Measurements from ENCODE around the gene RASGRP1. TPM values are rescaled to one million over a fixed set of nuclear protein-coding genes. Genes with fewer than 3 reads are reported as not detected.

The RASGRP1 gene
- total RNA-seq, 1 donor from 2014 or later, result 224 TPM

DNA sequence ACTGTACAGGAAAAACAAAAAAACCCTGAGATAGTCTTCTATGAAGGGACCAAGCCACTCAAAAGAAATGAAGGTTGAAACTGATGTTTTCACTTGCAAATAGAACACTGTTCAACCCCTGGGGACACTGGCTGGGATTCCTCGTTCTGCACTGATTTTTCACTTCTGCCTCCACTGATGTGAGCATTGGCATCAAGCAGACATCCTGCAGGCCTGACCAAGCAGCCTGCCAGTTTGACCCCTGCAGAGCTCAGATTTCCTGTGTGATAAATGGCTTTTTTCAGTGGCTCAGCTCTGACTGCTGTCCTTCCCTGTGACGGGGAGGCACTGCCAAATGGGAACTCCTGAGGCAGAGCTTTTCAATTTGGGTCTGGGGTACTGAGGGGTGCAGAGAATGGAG, 50.0 kb downstream of the RASGRP1 start:
- intact Hi-C loops (cut with micrococcal nuclease), result no loop called here

DNA sequence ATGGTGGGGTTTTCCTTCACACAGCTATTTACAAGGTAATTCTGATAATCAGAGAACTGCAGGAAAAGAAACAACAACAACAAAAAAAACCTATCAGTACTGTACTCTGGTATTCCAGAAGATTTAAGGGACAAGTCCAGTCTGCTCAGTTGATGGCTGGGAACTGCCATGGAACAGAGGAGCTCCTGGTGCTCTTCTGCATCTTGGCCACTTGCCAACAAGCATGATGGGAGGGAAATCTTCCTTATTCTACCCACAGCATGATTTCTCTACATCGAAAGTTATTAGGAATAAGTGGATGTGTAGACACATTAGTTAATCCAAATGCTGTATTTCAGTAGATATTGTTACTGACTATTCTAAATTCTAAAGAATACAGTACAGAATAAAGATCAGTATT, 51.7 kb downstream of the RASGRP1 start:
- intact Hi-C loops (cut with micrococcal nuclease), result no loop called here

DNA sequence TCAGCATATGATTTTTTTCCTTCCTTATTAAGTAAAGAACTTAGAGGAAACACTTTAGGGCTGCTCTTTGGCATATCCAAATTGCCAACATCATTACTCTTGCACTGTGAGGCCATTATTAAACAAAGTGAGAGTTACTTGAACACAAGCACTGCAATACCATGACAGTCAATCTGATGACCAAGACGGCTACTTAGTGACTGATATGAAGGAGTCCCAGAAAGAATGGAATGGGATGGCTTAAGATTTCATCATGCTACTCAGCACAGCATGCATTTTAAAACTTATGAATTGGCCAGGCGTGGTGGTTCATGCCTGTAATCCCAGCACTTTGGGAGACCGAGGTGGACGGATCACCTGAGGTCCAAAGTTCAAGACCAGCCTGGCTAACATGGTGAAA, 55.5 kb downstream of the RASGRP1 start:
- intact Hi-C loops (cut with micrococcal nuclease), result loop anchor here (1.0 to 2.0 kb wide), 2 partner anchors 18 to 21 kb away; no protein-coding TSS in a partner anchor

DNA sequence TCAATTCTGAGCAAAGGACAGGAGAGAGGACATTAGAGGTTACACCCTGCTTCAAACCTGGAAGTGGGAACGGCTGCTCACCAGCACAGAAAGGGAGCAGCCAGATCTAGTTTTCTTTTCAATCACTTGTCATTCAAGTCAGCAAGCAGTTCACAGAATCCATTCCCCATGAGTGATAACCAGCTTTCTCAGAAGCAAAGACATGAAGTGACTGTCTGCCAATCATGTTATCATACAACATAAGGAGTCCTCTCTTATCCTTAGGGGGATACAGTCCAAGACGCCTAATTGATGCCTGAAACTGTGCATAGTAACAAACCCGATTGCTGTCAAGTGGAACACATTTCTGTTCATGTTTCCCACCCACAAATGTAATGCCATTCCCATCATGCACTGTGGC, 56.0 kb downstream of the RASGRP1 start:
- intact Hi-C loops (cut with micrococcal nuclease), result loop anchor here (1.0 to 2.0 kb wide), 4 partner anchors 18 to 182 kb away; no protein-coding TSS in a partner anchor

DNA sequence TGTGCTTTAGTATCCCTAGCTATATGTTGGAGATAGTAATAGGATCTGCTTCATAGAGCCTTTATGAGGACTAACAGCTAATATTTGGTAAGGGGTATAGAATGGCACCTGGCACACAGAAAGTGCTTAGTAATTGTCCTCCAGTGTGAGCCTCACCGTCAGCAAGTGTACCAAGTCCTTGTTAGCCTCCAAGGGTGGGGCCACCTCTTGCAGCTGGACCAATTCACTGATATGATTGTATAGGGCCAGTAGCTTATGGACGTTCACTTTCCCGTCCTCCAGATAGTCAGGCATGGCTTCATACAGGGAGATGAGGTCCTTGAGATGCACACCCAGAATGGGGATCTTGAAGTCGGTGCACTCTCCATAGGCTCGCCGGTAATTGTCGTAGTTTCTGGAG, 57.0 kb downstream of the RASGRP1 start:
- intact Hi-C loops (cut with micrococcal nuclease), result no loop called here

DNA sequence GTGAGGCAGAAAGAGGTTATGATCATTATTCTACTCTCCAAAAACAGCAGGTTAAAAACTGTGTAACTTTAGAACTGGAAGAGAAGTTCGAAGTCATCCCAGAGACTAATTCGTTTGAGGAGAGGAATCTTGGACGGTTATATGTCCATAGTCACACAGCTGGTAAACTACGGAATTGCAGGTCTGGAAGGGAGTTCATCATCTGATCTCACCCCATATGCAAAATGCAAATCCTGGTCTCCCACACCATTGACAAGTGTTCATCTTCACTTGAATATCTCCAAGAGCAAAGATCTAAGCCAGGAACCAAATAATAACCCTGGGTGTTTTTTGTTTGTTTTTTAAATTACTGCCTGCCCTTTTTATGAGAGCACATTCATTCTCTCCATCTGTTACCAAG, 57.6 kb downstream of the RASGRP1 start:
- intact Hi-C loops (cut with micrococcal nuclease), result no loop called here

DNA sequence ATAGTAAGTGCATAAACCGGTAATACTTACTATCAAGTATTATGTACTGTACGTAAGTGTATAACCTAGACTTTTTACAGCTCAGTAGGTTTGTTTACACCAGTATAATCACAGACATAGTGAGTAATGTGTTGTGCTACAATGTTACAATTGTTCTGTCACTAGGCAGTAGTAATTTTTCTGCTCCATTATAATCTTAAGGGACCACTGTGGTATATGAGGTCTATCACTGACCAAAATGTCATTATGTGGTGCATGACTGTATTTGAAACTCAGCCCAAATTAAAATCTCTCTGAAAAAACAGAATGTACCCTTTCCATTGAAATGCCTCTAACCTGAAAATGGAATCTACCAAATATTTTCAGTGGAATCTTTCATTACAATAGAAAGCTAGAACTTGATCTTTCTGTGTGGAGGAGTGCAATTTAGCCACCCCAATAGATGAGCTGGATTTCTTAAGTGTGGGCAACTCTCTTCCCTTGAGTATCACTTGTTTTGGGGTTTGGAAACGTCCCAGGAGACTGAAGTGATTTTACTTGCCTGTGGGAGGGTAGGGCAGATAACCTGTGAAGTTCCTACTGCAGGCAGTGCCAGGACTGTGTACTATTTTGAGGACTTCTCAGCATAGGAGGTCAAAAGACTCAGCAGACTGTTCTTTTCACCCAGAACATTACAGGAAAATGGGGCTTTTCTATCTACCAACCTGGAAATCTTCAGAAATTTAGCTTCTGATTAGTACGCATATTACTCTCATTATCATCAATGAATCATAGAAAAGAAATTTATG, 59.7 kb downstream of the RASGRP1 start:
- intact Hi-C loops (cut with micrococcal nuclease), result loop anchor here (2.0 kb wide), 1 partner anchor 16 kb away; no protein-coding TSS in a partner anchor

DNA sequence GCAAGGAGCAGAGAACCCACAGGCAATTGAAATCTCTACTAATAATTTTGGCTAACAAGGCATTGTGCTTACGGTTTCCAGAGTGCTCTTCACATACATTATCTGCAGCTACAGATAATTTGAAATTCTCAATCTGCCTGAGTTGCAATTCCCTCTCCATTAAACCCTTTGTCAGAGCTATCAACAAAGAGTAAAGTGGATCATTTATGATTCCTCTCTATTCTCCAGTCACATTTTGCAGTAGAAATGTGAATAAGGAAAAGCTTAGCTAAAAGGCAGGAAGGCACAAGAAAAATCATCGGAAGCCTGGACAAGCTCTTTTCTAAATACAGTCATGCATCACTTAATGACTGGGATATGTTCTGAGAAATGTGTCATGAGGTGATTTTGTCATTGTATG, 61.1 kb downstream of the RASGRP1 start:
- intact Hi-C loops (cut with micrococcal nuclease), result no loop called here

DNA sequence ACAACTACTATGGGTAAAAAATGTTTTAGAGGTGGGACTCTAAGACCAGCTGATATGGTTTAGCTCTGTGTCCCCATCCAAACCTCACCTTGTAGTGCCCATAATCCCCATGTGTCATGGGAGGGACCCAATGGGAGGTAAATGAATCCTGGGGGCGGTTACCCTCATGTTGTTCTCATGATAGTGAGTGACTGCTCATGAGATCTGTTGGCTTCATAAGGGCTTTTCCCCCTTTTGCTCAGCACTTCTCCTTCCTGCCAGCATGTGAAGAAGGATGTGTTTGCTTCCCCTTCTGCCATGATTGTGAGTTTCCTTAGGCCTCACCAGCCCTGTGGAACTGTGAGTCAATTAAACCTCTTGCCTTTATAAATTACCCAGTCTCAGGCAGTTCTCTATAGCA, 65.0 kb downstream of the RASGRP1 start:
- intact Hi-C loops (cut with micrococcal nuclease), result loop anchor here (1.0 kb wide), 1 partner anchor 8 kb away; no protein-coding TSS in a partner anchor

DNA sequence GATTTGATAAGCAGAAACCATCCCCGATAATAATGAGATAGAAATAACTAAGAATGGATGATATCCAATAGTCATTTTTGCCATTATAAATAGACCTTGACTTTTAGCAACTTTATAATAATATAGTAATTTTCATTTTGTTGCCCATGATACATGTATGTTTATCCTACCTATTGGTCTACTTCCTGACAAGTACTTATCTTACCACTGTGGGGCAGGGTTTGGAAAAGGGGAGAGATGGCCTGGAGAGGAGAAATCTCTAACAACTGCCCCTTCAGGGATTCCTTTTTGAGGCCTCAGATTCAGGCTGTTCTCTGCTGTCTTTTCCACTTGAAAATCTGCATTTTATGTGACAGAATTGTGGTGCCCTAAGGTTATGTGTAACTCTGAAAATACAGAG, 68.5 kb downstream of the RASGRP1 start:
- intact Hi-C loops (cut with micrococcal nuclease), result no loop called here

DNA sequence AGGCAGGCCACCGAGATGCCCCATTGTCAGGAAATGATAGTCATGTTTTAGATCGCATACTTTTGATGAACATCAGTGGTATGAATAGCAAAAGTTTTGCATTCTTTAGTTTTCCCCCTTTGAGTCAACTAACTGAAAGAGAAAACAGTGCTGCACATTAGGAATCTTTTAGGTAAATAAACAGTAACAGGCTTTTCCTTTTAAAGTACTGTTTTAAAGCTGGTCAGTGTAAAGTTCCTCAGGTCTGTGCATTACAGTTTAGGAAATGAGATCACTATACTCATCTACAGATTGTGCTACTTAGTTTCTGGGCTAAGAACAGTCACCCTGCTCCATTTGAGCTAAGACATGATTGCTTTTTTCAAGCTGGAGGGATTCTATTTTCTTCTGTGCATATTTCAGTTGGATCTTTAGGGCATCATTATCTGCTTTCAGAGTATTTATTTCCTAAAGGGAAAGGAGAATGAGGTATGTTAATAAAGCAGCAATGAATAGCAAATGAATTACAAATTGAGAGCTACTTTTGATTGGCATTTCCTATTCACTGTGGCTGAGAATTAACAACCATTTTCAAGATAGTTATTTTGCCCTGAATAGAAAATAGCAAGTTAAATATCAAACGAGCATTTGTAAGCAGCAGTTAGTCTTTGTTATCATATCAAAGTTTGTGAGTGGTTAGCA, 74.2 kb downstream of the RASGRP1 start:
- intact Hi-C loops (cut with micrococcal nuclease), result loop anchor here (2.0 kb wide), 1 partner anchor 18 kb away; no protein-coding TSS in a partner anchor

DNA sequence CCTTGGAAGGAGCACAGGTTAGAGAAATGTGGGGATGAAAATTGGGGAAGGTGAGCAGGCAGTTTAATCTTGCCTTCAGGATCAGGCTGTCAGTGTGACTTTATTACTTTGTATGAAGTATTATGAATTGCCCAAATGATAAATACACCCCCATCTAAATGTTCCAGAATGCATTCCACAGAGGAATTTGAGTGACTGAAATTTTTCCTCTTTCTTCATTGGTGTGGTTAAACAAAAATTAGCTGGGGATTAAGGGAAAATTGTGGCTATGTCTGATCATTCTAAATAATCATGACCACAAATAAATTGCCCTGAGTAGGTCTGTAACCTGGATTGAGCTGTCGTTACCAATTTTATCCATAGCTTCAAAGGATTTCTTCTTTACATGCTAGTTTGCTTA, 77.2 kb downstream of the RASGRP1 start:
- intact Hi-C loops (cut with micrococcal nuclease), result loop anchor here (1.0 to 5.0 kb wide), 4 partner anchors 35 to 209 kb away; no protein-coding TSS in a partner anchor

DNA sequence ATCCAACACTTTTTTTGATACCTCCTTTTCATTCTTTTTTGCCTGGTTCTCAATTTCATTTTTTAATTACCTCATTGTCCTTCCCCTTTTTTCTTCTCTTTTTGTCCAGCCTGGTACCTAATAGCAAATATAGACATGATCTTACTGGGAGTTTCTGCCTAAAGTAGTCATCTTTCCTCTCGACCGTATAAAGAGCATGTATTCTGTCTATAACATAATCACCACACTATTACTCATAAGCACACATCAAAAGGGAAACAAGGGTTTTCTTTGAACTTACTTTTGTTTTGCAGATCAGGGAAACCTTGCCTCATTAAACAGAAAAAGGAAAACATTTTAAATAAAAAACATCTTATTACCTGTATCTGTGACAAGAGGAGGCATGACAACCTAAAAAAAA, 77.7 kb downstream of the RASGRP1 start:
- intact Hi-C loops (cut with micrococcal nuclease), result loop anchor here (1.0 to 5.0 kb wide), 4 partner anchors 35 to 209 kb away; no protein-coding TSS in a partner anchor

DNA sequence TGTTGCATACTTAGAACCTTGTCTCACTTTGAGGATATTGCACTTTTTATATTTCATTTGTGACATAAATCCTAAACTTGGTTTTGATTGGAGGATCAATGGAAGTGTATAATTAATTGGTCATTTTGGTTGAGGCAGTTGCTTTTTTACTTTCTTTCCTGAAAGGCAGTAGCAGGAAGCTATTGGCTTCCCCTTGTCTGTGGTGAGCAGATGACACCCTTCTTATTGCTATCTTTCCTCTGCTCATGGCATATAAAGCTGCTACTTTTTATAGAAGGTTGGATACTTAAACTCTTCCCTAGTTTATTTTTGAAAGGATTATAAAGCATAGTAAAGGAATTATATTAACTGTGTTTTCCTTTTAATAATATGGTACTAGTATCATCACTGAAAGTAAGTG, 82.0 kb downstream of the RASGRP1 start:
- intact Hi-C loops (cut with micrococcal nuclease), result no loop called here

DNA sequence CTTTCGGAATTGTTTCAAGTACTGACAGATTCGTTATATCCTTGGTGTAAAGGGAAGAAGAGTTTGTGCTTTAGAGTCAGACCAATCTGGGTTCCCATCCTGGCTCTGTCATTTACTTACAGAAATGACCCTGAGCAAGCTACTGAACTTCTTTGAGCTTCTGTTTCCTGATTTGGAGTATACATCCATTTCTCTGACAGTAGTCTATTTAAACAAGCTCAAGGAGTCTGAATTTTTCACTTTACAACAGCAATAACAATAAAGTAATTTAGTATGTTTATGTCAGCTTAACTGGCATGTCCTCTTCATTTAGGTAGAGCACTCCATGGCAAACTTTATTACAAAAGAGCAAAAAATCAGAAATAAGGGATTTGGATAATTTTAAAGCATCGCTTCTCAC, 82.9 kb downstream of the RASGRP1 start:
- intact Hi-C loops (cut with micrococcal nuclease), result no loop called here

DNA sequence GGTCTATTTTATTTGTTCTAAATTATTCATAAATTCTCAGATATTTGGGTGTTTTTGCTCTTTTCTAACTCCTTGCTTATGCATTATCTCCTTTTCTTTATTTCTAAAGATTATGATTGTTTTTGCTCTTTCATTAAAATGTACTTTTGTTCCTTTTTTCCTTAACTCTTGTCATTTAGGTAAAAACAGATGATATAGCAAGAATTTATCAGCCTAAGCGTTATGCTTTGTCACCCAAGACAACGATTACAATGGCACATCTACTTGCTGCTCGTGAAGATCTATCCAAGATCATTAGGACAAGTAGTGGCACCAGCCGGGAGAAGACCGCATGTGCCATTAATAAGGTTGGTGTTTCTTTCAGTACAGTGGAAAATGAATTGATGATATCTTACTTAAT, 83.5 kb downstream of the RASGRP1 start:
- intact Hi-C loops (cut with micrococcal nuclease), result no loop called here

DNA sequence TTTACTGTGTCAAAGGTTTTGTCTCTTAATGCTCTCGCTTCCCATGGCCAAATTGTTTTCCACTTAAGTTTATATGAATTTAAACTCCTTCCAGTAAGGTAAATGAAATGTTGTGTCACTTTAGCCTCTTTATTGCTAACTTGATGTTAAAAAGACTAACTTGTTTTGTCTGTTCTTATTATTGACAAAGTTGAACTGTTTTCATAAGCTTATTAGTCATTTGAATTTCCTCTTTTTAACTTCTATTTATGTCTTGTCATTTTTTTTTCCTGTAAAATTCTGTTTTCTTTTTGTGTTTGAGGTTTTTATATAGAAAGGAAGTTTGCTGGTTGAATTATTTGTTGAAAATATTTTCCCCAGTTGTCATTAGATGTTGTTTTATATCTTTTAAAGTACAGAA, 84.9 kb downstream of the RASGRP1 start:
- intact Hi-C loops (cut with micrococcal nuclease), result no loop called here

DNA sequence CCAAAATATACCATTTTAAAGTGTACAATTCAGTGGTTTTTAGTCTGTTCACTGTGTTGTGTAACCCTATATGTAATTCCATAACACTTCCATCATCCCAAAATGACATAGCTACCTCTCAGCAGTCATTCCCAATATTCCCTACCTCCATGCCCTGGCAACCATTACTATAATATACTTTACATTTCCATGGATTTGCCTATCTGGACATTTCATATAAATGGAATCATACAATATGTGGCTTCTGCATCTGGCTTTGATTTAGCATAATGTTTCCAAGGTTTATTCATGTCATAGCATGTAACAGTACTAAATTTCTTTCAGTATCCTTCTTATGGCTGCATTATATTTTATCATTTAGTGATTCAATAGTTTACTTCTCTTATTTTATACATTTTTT, 85.3 kb downstream of the RASGRP1 start:
- intact Hi-C loops (cut with micrococcal nuclease), result no loop called here

DNA sequence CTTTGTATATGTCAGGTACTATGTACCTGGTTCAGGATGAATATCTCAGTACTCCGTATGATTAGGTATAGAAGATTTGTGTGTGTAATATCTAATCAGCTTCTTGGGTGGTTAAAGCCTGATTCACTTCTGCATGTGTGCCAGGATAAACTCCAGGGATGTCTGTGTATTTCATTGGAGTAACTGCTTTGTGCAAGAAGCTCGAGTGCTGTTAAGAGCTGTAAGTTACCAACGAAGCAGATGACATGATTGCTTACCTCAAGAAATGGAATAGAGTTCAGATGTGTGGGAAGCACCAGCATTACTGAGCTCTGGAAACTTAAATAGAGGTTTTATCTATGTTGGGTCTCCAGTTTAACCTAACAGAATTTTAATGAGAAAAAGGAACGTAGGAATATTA, 87.0 kb downstream of the RASGRP1 start:
- intact Hi-C loops (cut with micrococcal nuclease), result no loop called here

DNA sequence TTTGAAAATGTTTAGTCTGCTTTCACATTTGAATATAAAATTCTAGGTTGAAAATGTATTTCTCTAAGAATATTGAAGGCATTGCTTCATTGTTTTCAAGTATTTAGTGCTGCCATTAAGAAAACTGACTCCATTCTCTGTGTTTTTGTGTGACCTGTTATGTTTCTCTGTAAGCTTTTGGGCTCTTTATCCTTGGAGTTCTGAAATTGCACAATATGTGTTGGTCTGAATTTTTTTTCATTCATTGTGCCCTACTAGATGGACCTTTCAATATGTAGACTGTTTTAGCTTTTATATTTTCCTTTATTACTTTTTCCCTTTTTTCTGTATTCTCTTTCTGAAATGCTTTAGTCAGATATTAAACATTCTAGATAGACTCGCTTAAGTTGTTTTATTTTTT, 88.5 kb downstream of the RASGRP1 start:
- intact Hi-C loops (cut with micrococcal nuclease), result no loop called here

DNA sequence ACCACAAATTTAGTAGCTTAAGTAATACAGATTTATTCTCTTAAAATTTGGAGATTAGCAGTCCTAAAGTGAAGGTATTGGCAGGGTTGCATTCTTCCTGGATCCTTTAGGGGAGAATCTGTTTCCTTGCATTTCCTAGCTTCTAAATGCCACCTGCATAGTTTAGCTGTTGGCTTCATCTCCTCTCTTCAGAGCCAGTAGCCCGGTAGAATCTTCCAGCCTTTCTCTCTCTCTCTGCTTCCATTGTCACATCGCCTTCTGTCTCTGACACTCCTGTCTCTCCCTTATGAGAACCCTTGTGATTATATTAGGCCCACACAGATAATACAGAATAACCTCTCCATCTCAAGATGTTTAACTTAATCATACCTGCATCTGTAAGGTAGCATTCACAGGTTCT, 89.3 kb downstream of the RASGRP1 start:
- intact Hi-C loops (cut with micrococcal nuclease), result loop anchor here (2.0 kb wide), 2 partner anchors 21 to 1105 kb away; partner anchors contain the start of genes FAM98B and THBS1

DNA sequence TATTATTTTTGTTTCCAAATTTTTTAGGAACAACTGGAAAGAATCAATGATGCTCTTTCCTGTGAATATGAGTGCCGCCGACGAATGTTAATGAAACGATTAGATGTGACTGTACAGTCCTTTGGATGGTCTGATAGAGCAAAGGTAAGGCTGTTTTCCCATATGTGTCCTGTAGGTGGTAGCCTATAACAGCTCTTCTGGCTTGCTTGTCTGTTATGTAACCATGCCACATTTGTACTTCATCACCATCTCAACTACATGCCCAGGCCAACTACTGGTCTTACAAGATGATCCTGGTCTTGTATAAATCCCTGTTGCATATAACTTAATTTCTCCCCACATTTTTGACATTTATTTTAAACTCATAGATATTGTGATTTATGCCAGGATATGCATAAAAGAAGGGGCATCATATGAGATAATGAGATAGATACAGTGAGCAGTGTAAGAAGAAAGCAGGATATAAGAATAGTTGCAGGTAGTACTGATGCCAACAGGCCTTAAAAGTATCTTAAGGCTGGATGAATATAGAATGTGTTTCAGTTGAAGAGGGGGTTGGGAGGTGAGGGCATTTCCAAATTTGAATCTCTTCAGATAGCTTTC, 90.4 kb downstream of the RASGRP1 start:
- intact Hi-C loops (cut with micrococcal nuclease), result loop anchor here (1.0 to 5.0 kb wide), 8 partner anchors 19 to 1283 kb away; partner anchors contain the start of genes FAM98B, RASGRP1 and THBS1

Data from T-helper 1 cell treated with Interleukin-12 subunit alpha and Interleukin-12 subunit beta and Interleukin-4 antibody, amounts not matched to agents 30 ng/mL and 1 ng/mL, for 36 hours (primary cell).